Measurements from ENCODE around the gene ATMIN. TPM values are rescaled to one million over a fixed set of nuclear protein-coding genes. Genes with fewer than 3 reads are reported as not detected.

Gene ATMIN, protein sequence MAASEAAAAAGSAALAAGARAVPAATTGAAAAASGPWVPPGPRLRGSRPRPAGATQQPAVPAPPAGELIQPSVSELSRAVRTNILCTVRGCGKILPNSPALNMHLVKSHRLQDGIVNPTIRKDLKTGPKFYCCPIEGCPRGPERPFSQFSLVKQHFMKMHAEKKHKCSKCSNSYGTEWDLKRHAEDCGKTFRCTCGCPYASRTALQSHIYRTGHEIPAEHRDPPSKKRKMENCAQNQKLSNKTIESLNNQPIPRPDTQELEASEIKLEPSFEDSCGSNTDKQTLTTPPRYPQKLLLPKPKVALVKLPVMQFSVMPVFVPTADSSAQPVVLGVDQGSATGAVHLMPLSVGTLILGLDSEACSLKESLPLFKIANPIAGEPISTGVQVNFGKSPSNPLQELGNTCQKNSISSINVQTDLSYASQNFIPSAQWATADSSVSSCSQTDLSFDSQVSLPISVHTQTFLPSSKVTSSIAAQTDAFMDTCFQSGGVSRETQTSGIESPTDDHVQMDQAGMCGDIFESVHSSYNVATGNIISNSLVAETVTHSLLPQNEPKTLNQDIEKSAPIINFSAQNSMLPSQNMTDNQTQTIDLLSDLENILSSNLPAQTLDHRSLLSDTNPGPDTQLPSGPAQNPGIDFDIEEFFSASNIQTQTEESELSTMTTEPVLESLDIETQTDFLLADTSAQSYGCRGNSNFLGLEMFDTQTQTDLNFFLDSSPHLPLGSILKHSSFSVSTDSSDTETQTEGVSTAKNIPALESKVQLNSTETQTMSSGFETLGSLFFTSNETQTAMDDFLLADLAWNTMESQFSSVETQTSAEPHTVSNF
- 10 to 100 TPM; 19.2 to 23.9 TPM for total RNA-seq

DNA sequence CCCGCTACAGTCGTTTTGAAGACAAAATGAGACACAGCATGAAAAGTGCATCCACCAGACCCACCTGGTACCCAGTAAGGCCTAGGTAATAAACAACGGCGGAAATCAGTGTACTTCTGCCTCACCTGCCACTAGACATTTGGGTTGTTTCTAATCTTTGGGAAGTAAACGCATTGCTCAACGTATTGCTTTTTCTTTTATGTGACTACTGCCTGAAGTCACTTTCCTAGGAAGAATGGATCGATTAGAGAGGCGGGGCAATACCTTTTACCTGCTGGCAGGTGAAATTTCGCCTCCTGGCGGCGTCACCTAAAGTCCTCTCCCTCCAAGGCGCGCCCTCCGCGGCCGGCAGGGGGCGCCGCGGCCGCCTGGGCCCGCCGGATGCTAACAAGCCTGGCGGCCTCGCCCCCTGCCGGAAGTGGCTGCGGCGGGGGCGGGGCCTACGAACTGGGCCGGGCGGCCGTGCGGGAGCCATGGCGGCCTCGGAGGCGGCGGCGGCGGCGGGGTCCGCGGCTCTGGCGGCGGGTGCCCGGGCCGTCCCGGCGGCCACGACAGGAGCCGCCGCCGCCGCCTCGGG is at the start of gene ATMIN:
ATMIN (plus strand) TSS at position 445 of the 577 bp plus-strand sequence; CDS start at position 474, 29 bp downstream.
- Mint-ChIP-seq H3K4me3 (peak within 1 kb of the TSS; percentile 87 to 92), H3K36me3 (ENCODE audit: insufficient read depth in 2 of 2) (peaks cover 3 to 7% of the 10 kb centered on the region in 2 donors), H3K27ac (no peak within 1 kb of the TSS), H3K9me3 (no peaks in the 10 kb centered on the region), H3K27me3 (ENCODE audit: low read depth) (no peaks in the 10 kb centered on the region), H3K4me1 (ENCODE audit: low read depth) (peaks cover 27% of the 10 kb centered on the region)
- ATAC-seq (replicated peaks in 1 of 2) (peak; percentile 95 to 96), DNase-seq (peak; percentile 89 to 96)

DNA sequence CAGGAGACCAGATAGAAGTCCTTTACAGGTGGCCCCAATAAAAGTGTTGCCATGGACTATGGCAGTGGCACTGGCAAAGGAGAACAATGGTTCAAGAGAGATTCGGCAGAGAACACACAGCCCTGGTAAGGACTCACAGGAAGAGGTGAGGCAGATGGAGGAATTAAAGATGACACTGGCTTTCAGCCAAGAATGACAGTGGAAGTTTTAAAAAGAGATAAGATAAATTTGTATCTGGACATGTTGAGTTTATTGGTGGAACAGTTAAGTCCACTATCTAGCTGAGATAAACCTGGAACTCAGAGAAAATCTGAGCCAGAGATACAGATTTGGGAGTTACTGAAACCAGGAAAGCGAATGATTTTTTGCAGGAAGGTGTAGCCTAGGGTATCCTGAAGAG is 49.1 kb upstream of the ATMIN start:
- peaks cover 32% of the 10 kb centered on the region for H3K4me1 Mint-ChIP-seq (ENCODE audit: low read depth)
- H3K36me3 Mint-ChIP-seq (ENCODE audit: insufficient read depth in 2 of 2): peaks cover 0 to 4% of the 10 kb centered on the region in 2 donors
- ATAC-seq (replicated peaks in 1 of 2): no peak
- no peaks in the 10 kb centered on the region for H3K9me3 Mint-ChIP-seq
- H3K27ac Mint-ChIP-seq: peak overlapping the region; percentile 7
- no peaks in the 10 kb centered on the region for H3K27me3 Mint-ChIP-seq (ENCODE audit: low read depth)
- no peak for DNase-seq
- no peak overlapping the region for H3K4me3 Mint-ChIP-seq

DNA sequence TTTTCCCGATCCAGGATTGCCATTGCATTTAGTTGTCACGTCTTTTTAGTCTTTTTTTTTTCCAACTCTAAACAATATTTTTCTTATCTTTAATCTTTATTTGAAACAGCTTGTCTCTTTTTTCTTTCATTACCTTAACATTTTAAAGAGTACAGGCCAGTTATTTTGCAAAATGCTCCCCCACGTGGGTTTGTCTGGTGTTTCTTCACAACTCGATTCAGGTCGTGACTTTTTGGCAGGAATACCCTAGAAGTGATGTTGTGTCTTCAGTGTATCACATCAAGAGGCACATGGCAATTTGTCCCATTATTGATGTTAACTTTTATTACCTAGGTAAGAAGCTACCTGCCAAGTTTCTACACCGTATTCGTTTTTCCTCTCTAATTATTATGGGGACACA is 46.9 kb upstream of the ATMIN start:
- DNase-seq: no peak

DNA sequence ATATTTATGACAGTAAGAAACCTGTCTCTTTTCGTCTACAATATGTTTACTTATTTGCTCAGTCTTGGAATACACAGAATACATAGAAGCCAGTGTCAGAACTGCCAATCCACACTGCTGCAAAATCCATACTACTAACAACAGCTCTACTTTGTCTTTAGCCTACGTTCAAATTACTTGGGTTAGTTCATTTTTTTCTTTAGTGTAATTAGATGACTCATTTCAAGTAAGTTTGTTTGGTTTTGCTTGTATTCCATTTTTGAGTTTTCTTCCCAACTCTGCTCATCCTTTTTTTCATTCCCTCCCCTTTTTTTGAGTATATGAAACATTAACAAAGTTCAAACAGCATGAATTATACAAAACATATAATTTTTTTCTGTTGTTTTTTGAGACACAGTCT is 45.8 kb upstream of the ATMIN start:
- H3K36me3 Mint-ChIP-seq (ENCODE audit: insufficient read depth in 2 of 2): peaks cover 0 to 12% of the 10 kb centered on the region in 2 donors
- no peaks in the 10 kb centered on the region for H3K27me3 Mint-ChIP-seq (ENCODE audit: low read depth)
- peaks cover 49% of the 10 kb centered on the region for H3K4me1 Mint-ChIP-seq (ENCODE audit: low read depth)
- H3K9me3 Mint-ChIP-seq: no peaks in the 10 kb centered on the region
- ATAC-seq (replicated peaks in 1 of 2) (no peak), DNase-seq (no peak)
- H3K4me3 Mint-ChIP-seq: no peak overlapping the region
- H3K27ac Mint-ChIP-seq: no peak overlapping the region

More for the DNA sequence above, 46.9 kb upstream of the ATMIN start:
- Mint-ChIP-seq H3K27me3 (ENCODE audit: low read depth) (no peaks in the 10 kb centered on the region), H3K9me3 (no peaks in the 10 kb centered on the region), H3K36me3 (ENCODE audit: insufficient read depth in 2 of 2) (peaks cover 0 to 8% of the 10 kb centered on the region in 2 donors), H3K4me3 (no peak overlapping the region), H3K4me1 (ENCODE audit: low read depth) (peaks cover 41% of the 10 kb centered on the region), H3K27ac (no peak overlapping the region)
- no peak for ATAC-seq (replicated peaks in 1 of 2)

DNA sequence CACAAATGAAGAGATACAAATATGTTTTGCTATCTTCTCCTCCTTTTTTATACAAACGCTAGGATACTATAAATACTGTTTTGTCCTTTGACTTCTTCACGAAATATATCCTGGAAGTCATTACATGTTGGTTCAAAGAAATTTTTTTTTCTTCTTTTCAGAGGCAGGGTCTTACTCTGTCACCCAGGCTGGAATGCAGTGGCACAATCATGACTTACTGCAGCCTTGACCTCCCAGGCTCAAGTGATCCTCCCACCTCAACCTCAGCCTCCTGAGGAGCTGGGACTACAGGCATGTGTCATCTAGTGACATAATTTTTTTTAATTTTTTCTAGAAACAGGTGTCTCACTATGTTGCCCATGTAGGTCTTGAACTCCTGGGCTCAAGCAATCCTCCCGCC is 45.1 kb upstream of the ATMIN start:
- no peaks in the 10 kb centered on the region for H3K9me3 Mint-ChIP-seq
- ATAC-seq (replicated peaks in 1 of 2) (no peak), DNase-seq (no peak)
- H3K27ac Mint-ChIP-seq: no peak overlapping the region
- peaks cover 0 to 12% of the 10 kb centered on the region in 2 donors for H3K36me3 Mint-ChIP-seq (ENCODE audit: insufficient read depth in 2 of 2)
- peaks cover 56% of the 10 kb centered on the region for H3K4me1 Mint-ChIP-seq (ENCODE audit: low read depth)
- peak overlapping the region in 1 of 2 donors; percentile 19 for H3K4me3 Mint-ChIP-seq
- no peaks in the 10 kb centered on the region for H3K27me3 Mint-ChIP-seq (ENCODE audit: low read depth)

DNA sequence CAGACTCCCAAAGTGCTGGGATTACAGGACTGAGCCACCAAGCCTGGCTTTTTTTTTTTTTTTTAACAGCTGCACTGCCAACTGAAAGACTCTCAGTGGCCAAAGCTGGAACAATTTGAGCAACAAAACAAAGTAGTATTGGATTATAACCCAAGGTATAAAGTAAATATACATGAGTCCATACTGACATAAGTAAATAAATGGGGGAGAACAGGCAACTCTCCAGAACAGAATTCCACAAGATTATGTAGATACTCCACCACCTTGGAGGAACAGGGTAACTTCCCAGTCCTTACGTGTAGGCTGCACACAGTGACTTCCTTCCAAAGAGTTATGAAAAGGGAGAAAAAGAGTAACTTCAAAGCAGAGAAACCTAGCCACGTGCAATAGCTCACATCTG is 44.7 kb upstream of the ATMIN start:
- Mint-ChIP-seq H3K9me3 (no peaks in the 10 kb centered on the region), H3K27me3 (ENCODE audit: low read depth) (no peaks in the 10 kb centered on the region), H3K36me3 (ENCODE audit: insufficient read depth in 2 of 2) (peaks cover 0 to 12% of the 10 kb centered on the region in 2 donors)

DNA sequence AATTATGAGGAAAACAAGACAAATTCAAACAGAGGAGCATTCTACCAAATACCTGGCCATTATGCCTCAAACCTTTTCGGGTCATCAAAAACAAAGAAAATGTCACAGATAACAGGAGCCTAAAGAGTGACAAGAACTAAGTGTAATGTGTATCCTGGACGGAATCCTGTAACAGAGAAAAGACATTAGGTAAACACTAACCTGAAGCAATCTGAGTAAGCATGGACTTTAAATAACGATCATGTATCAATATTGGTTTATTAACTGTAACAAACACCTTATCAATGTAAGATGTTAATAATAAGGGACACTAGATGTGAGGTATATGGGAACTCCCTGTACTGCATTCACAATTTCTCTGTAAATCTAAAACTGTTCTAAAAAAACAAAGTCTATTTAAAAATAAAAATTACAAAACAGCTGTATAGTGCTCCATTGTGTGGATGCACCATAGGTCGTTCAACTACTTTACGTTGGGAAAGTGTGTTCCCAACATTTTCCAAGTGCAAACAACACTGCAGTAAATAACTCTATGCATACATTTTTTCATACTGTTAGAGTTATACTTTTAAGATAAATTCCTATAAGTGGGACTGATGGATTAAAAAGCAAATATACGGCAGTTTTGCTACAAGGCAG is 43.7 kb upstream of the ATMIN start:
- Mint-ChIP-seq H3K4me1 (ENCODE audit: low read depth) (peaks cover 53% of the 10 kb centered on the region), H3K9me3 (no peaks in the 10 kb centered on the region), H3K4me3 (no peak overlapping the region), H3K36me3 (ENCODE audit: insufficient read depth in 2 of 2) (peaks cover 0 to 8% of the 10 kb centered on the region in 2 donors), H3K27ac (no peak overlapping the region), H3K27me3 (ENCODE audit: low read depth) (no peaks in the 10 kb centered on the region)
- ATAC-seq (replicated peaks in 1 of 2) (no peak), DNase-seq (no peak)

More for the DNA sequence above, 44.7 kb upstream of the ATMIN start:
- peaks cover 56% of the 10 kb centered on the region for H3K4me1 Mint-ChIP-seq (ENCODE audit: low read depth)
- no peak overlapping the region for H3K4me3 Mint-ChIP-seq
- ATAC-seq (replicated peaks in 1 of 2) (no peak), DNase-seq (no peak)
- no peak overlapping the region for H3K27ac Mint-ChIP-seq

DNA sequence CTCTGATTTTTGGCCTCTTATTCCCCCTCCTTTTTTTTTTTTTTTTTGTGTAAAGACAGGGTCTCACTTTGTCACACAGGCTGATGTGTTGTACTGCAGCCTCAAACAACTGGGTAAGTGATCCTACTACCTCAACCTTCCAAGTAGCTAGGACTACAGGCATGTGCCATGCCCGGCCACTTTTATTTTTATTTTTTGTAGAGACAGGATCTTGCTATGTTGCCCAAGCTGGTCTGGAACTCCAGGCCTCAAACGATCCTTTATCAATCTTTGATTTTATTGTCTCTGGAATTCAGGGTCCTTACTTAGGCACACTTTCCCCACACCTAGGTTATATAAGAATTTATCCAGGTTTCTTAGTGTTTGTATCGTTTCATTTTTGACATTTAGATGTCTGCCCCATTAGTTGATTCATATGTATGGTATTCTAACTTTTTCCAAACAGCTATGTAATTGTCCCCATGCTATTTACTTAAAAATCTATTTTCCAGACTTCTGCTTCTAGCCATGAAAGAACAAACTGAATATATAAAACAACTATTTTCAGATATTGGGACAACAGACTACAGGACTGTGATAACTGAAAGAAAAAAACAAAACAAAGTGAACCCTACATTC is 42.9 kb upstream of the ATMIN start:
- Mint-ChIP-seq H3K4me1 (ENCODE audit: low read depth) (peaks cover 54% of the 10 kb centered on the region), H3K27me3 (ENCODE audit: low read depth) (no peaks in the 10 kb centered on the region), H3K36me3 (ENCODE audit: insufficient read depth in 2 of 2) (peaks cover 0 to 8% of the 10 kb centered on the region in 2 donors), H3K27ac (peak overlapping the region; percentile 90), H3K4me3 (no peak overlapping the region), H3K9me3 (no peaks in the 10 kb centered on the region)
- ATAC-seq (replicated peaks in 1 of 2) (no peak), DNase-seq (no peak)

DNA sequence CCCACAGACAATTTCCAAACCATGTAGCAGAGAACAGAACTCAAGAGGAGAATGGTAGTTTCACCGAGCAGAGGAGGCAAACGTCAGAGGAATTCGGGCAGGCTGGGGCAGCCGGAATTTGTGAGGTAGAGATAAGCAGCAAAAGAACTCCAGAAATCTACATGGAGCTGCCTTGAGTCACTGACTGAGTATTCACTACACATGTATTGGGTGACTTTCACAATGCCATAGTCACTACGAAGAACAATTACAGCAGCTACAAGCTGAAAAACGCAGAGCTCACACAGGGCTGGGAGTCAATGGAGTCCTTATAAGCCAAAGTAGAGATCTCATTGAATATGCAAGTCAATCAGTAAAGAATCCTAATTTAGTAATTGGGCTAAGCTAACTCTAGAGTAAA is 42.3 kb upstream of the ATMIN start:
- Mint-ChIP-seq H3K27me3 (ENCODE audit: low read depth) (no peaks in the 10 kb centered on the region), H3K9me3 (no peaks in the 10 kb centered on the region), H3K36me3 (ENCODE audit: insufficient read depth in 2 of 2) (peaks cover 0 to 8% of the 10 kb centered on the region in 2 donors), H3K4me1 (ENCODE audit: low read depth) (peaks cover 58% of the 10 kb centered on the region), H3K4me3 (no peak overlapping the region), H3K27ac (peak overlapping the region; percentile 48)
- DNase-seq: no peak
- no peak for ATAC-seq (replicated peaks in 1 of 2)

DNA sequence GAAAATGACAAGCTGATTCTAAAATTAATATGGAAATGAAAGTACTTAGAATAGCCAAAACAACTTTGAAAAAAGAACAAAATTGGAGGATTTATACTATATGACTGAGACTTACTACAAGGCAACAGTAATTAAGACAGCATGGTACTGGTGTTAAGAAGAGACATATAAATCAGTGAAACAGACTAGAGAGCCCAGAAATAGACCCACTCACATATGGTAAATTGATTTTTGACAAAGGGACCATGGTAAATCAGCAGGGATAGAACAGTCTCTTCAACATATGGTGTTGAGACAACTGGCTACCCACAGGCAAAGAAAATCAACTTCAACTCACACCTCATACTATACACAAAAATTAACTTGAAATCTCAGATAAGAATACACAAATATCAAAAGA is 41.8 kb upstream of the ATMIN start:
- DNase-seq (no peak), ATAC-seq (replicated peaks in 1 of 2) (no peak)
- H3K9me3 Mint-ChIP-seq: no peaks in the 10 kb centered on the region
- H3K4me3 Mint-ChIP-seq: no peak overlapping the region
- H3K27me3 Mint-ChIP-seq (ENCODE audit: low read depth): no peaks in the 10 kb centered on the region
- H3K27ac Mint-ChIP-seq: peak overlapping the region; percentile 84
- H3K36me3 Mint-ChIP-seq (ENCODE audit: insufficient read depth in 2 of 2): peaks cover 2 to 8% of the 10 kb centered on the region in 2 donors
- peaks cover 63% of the 10 kb centered on the region for H3K4me1 Mint-ChIP-seq (ENCODE audit: low read depth)

DNA sequence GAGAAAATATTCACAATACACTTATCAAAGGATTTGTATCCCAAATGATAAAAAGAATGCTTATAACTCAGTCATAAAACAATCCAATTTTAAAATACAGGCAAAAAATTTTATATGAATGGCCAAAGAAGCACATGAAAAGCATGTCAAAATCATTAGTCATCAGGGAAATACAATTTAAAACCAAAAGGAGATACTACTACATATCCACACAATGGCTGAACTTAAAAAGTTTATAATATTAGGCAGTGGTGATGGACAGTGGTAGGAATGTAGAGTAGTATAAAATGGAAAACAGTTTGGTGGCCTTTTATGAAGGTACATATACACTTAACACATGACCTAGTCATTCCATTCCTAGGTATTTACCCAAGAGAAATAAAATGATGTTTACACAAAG is 41.2 kb upstream of the ATMIN start:
- H3K4me3 Mint-ChIP-seq: no peak overlapping the region
- H3K36me3 Mint-ChIP-seq (ENCODE audit: insufficient read depth in 2 of 2): peaks cover 2 to 13% of the 10 kb centered on the region in 2 donors
- H3K27ac Mint-ChIP-seq: peak overlapping the region; percentile 84
- ATAC-seq (replicated peaks in 1 of 2): no peak
- no peaks in the 10 kb centered on the region for H3K9me3 Mint-ChIP-seq
- H3K27me3 Mint-ChIP-seq (ENCODE audit: low read depth): no peaks in the 10 kb centered on the region
- H3K4me1 Mint-ChIP-seq (ENCODE audit: low read depth): peaks cover 66% of the 10 kb centered on the region
- DNase-seq: no peak

DNA sequence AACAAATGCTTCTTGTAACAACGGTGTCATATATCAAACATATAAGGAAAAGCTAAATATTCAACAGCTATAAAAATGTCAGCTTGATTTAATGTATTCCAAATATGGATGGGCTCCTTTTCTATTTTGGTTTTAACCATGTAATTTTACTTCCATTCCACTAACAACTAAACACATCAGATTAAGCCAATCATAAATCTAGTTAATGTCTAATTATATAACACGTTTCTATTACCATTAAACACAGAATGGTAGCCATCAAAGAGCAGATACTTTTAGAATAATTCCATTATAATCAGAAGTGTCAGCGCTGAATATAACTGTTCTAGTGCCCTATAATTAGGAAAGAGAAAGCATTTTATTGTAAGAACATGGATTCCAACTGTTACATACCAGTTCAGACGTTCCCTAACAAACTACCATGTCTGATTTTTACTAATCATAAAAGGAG is 38.9 kb upstream of the ATMIN start:
- Mint-ChIP-seq H3K36me3 (ENCODE audit: insufficient read depth in 2 of 2) (peaks cover 2 to 13% of the 10 kb centered on the region in 2 donors), H3K27ac (peak overlapping the region; percentile 99), H3K9me3 (no peaks in the 10 kb centered on the region), H3K4me1 (ENCODE audit: low read depth) (peaks cover 69% of the 10 kb centered on the region), H3K4me3 (peak overlapping the region; percentile 70 to 90), H3K27me3 (ENCODE audit: low read depth) (no peaks in the 10 kb centered on the region)
- ATAC-seq (replicated peaks in 1 of 2) (no peak), DNase-seq (no peak)
